Nephron progenitor cell (in vitro differentiated cells): ENCODE measurements around the gene PSMC3.
A peak's percentile ranks its signal among the peaks of the same experiment; 100 is the strongest.

ENCODE experiments used
- DNase-seq: peaks from one replicate; pipeline ENCODE4 v3.0.0; 2021
- H3K27ac Mint-ChIP-seq: 2 replicates; pipeline ENCODE4 v1.8.0; 2021; ENCODE audit warnings: mild to moderate bottlenecking, moderate library complexity, mixed read lengths
- H3K27me3 Mint-ChIP-seq: 2 replicates; pipeline ENCODE4 v1.8.0; 2021; ENCODE audit warnings: mild to moderate bottlenecking, low read depth, mixed read lengths; ENCODE audit not compliant: poor library complexity
- H3K36me3 Mint-ChIP-seq: 2 replicates; pipeline ENCODE4 v1.8.0; 2021; ENCODE audit warnings: low read depth, mixed read lengths
- H3K4me1 Mint-ChIP-seq: 2 replicates; pipeline ENCODE4 v1.8.0; 2021; ENCODE audit warnings: mixed read lengths
- H3K4me3 Mint-ChIP-seq: 2 replicates; pipeline ENCODE4 v1.8.0; 2021; ENCODE audit warnings: mild to moderate bottlenecking, moderate library complexity, mixed read lengths
- H3K9me3 Mint-ChIP-seq: 2 replicates; pipeline ENCODE4 v1.8.0; 2021; ENCODE audit warnings: mild to moderate bottlenecking, moderate library complexity, mixed read lengths
- CTCF ChIP-seq: fragments of 200-600 bp; sonication (generic); IDR thresholded peaks from 2 replicates; pipeline ENCODE4 v1.5.0; 2021; ENCODE audit warnings: antibody characterized with exemption

The PSMC3 gene

DNA sequence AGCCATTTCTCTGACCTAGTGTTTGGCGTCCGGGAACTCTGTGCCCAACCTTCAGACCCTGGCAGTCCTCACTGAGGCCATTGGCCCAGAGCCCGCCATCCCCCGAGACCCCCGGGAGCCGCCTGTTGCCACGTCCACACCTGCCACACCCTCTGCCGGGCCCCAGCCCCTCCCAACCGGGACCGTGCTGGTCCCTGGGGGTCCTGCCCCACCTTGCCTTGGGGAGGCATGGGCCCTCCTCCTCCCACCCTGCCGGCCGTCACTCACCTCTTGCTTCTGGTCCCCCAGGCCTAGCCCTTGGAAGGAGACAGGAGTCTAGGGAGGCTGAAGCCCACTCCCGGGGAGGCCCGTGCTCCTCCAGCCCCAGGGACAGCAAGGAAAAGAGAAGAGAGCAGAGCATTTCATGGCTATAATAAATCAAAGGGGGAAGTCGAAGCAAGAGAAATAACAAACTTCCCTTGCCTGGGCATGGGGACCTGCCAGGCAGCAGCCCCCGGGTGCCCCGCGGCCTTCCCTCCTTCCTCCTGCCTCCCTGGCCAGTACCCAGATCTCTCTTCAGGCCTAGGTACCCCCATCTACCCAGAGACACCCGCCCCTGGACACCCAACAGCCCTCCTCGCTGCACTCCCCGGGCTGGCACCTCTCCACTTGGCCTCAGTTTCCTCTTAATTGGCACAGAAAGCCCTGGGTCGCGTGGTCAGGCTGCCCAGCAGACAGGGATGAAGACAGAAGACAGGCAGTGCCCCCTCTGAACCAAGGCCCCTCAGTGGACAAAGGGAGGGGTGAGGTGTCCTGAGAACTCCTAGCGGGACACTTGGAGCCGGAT, 30.8 kb downstream of the PSMC3 start:
- Mint-ChIP-seq H3K27me3 (no peaks in the 10 kb centered on the region), H3K4me1 (peaks cover 70% of the 10 kb centered on the region), H3K36me3 (no peaks in the 10 kb centered on the region), H3K9me3 (no peaks in the 10 kb centered on the region), H3K4me3 (no peak overlapping the region), H3K27ac (peak overlapping the region; percentile 78)
- no peak for TF ChIP-seq CTCF
- DNase-seq = no peak

DNA sequence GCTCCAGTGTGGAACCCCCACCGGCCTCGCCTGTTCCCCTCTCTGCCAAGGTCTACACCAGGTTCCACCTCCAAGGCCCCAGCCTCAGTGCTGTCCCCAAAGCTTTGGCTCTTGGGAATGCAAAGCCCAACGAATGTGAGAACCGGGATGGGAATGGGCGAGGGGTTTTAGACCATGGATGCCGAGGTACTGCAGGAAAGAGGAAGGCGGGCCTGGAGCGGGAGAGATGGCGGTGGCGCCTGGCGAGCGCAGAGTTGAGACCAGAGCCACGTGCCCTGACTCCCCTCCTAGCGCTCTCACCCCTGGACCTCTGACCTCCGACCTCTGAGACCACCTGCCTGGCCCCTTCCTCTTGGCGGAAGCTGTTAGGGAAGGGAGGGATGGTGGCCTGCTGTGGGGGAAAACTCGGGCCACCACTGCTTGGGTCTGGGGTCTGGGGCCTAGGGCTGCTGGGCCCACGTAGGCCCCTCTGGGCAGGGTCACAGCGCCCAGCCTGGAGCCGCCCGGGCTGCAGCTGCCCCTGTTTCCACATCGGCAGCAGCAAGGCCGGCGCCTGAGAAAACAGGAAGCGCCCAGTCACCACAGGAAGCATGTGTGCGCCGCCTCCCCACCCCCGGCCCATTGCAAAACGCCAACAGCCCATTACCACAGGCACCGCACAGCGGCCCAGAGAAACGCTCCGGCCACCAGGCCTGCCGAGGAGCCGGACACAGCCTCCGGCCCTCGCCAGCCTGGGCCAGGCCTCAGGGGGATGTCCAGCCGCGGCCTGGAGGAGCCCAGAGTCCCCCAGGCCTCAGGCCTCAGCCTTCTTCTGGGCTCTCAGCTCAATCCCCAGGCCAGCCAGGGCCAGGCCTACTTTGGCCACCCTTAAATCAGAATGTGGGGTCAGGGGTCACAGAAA, 31.7 kb downstream of the PSMC3 start:
- TF ChIP-seq CTCF = no peak
- H3K36me3 Mint-ChIP-seq = no peaks in the 10 kb centered on the region
- DNase-seq = no peak
- no peaks in the 10 kb centered on the region for H3K9me3 Mint-ChIP-seq
- H3K4me3 Mint-ChIP-seq = no peak overlapping the region
- peaks cover 3% of the 10 kb centered on the region for H3K27me3 Mint-ChIP-seq
- peak overlapping the region; percentile 69 for H3K27ac Mint-ChIP-seq
- peaks cover 64% of the 10 kb centered on the region for H3K4me1 Mint-ChIP-seq

DNA sequence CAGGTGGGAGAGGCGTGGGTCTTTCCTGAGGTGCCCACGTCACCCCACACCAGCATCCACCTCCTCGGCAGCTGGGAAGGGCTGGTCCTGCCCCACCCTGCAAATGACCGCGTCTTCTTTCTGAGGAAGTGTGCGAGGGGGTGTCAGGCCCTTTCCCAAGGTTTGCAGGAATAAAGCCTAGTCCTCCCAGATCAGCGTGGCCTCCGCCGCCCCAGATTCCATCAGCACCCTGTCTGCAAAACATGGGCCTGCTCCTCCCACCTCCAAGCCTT, 32.3 kb downstream of the PSMC3 start:
- DNase-seq = no peak
- Mint-ChIP-seq H3K4me1 (peaks cover 59% of the 10 kb centered on the region), H3K27ac (peak overlapping the region; percentile 69), H3K4me3 (no peak overlapping the region), H3K27me3 (peaks cover 3% of the 10 kb centered on the region), H3K9me3 (no peaks in the 10 kb centered on the region), H3K36me3 (no peaks in the 10 kb centered on the region)
- TF ChIP-seq CTCF = no peak

GRCh38 chr11:47393163-47394049, 32.8 kb downstream of the PSMC3 start:
- Mint-ChIP-seq H3K36me3 (no peaks in the 10 kb centered on the region), H3K4me1 (peaks cover 53% of the 10 kb centered on the region), H3K4me3 (no peak overlapping the region), H3K27ac (peak overlapping the region; percentile 59), H3K27me3 (peaks cover 3% of the 10 kb centered on the region), H3K9me3 (no peaks in the 10 kb centered on the region)
- DNase-seq = no peak
- no peak for TF ChIP-seq CTCF

DNA sequence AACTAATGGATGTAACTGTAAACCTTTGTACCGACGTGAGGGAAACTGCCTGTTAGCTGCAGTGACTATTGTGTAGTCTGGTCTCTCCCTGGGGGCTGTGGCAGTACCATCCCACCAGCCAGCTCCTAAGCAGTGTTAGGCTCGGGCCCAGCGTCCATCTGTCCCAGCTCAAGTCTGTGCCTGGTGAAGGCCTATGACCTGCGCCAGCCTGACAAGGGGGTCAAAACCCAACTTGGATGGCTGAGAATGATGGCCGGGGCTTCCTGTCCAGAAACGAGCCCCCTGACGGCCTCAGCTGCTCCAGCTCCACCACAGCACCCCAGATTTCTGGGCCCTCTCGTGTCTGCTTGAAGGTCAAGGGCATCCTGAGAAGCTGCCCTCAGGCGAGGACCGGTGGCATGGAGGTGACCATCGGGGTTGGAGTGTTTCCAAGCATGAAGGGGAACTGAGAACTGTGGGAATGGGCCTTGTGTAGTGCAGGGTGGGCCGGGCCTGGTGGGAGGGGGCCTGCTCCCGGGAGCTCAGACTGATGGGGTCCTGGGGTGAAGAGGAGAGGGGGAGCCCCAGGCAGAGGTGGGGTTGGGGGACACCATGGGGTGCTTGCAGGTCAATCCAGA, 33.6 kb downstream of the PSMC3 start:
- Mint-ChIP-seq H3K9me3 (no peaks in the 10 kb centered on the region), H3K27me3 (peaks cover 7% of the 10 kb centered on the region), H3K4me1 (peaks cover 46% of the 10 kb centered on the region), H3K4me3 (no peak overlapping the region), H3K36me3 (no peaks in the 10 kb centered on the region), H3K27ac (no peak overlapping the region)
- TF ChIP-seq CTCF = no peak
- DNase-seq = no peak
